HG02642 (cell line): ENCODE results near the gene SLAIN2.
"Not testable (repeated sequence)": the region's sequence is repeated elsewhere in the genome, so short reads cannot be mapped to it uniquely, and the experiment has no call there.

Experiments
- ATAC-seq: cut with Tn5 transposase; IDR thresholded peaks from one replicate; pipeline ENCODE4 v1.9.1; 2021; ENCODE audit warnings: mild to moderate bottlenecking; ENCODE audit not compliant: unreplicated experiment, poor library complexity

The SLAIN2 gene

GRCh38 chr4:48429709-48430474, 88.6 kb downstream of the SLAIN2 start:
- no peak for ATAC-seq

GRCh38 chr4:48431401-48431800, 90.1 kb downstream of the SLAIN2 start:
- no peak for ATAC-seq

- no peak for ATAC-seq
Observed at GRCh38 chr4:48432017-48432416, 90.7 kb downstream of the SLAIN2 start.

- ATAC-seq = no peak
Observed at GRCh38 chr4:48436318-48436717, 95.0 kb downstream of the SLAIN2 start.

- no peak for ATAC-seq
Observed at GRCh38 chr4:48439988-48440387, 98.7 kb downstream of the SLAIN2 start.

- ATAC-seq = not testable (repeated sequence)
Observed at GRCh38 chr4:48440914-48441313, 99.6 kb downstream of the SLAIN2 start.

GRCh38 chr4:48445704-48446103, 104.4 kb downstream of the SLAIN2 start:
- no peak for ATAC-seq

GRCh38 chr4:48446642-48447041, 105.3 kb downstream of the SLAIN2 start:
- ATAC-seq = no peak

- no peak for ATAC-seq
Observed at GRCh38 chr4:48449151-48449550, 107.8 kb downstream of the SLAIN2 start.

- ATAC-seq = no peak
Observed at GRCh38 chr4:48450740-48451139, 109.4 kb downstream of the SLAIN2 start.

GRCh38 chr4:48451656-48452055, 110.3 kb downstream of the SLAIN2 start:
- not testable (repeated sequence) for ATAC-seq

GRCh38 chr4:48454591-48454990, 113.3 kb downstream of the SLAIN2 start:
- ATAC-seq = no peak

GRCh38 chr4:48461000-48461399, 119.7 kb downstream of the SLAIN2 start:
- ATAC-seq = no peak

GRCh38 chr4:48462363-48462762, 121.0 kb downstream of the SLAIN2 start:
- ATAC-seq = no peak

- no peak for ATAC-seq
Observed at GRCh38 chr4:48467442-48467841, 126.1 kb downstream of the SLAIN2 start.

GRCh38 chr4:48467891-48468290, 126.6 kb downstream of the SLAIN2 start:
- ATAC-seq = no peak

GRCh38 chr4:48470137-48470536, 128.8 kb downstream of the SLAIN2 start:
- no peak for ATAC-seq

GRCh38 chr4:48470570-48470969, 129.2 kb downstream of the SLAIN2 start:
- no peak for ATAC-seq

- no peak for ATAC-seq
Observed at GRCh38 chr4:48472794-48473193, 131.5 kb downstream of the SLAIN2 start.

- no peak for ATAC-seq
Observed at GRCh38 chr4:48475770-48476169, 134.4 kb downstream of the SLAIN2 start.
